Heart left ventricle (tissue), 16 donors: ENCODE measurements around the gene CD209. TPM values are rescaled to one million over a fixed set of nuclear protein-coding genes. Genes with fewer than 3 reads are reported as not detected.
"Not testable (repeated sequence)": the region's sequence is repeated elsewhere in the genome, so short reads cannot be mapped to it uniquely, and the experiment has no call there.

Source experiments
- ATAC-seq, 4 donors: fragments of 200-7000 bp; cut with Tn5 transposase; one replicate each; pipeline ENCODE4 v1.9.1; 2020 to 2022; ENCODE audit warnings: moderate library complexity in 4 of 4, mild to moderate bottlenecking in 3 of 4, moderate number of reproducible peaks in 1 of 4
- DNase-seq, 5 donors: peaks; one replicate each; pipeline ENCODE4 v3.0.0-alpha.2; 2020
- H3K27ac ChIP-seq, 12 donors: fragments of 200-600 bp; sonication (generic) in 4 of 12; one replicate each; pipeline versions ENCODE4 v1.5.0 to v1.8.0; 2016 to 2022; ENCODE audit warnings: mild to moderate bottlenecking in 2 of 12
- H3K27me3 ChIP-seq, 9 donors: fragments of 200-600 bp; sonication (generic) in 2 of 9; one replicate each; pipeline versions ENCODE4 v1.5.1 to v1.8.0; 2016 to 2022; ENCODE audit warnings: mild to moderate bottlenecking in 3 of 9
- H3K36me3 ChIP-seq, 9 donors: fragments of 200-600 bp; sonication (generic) in 2 of 9; one replicate each; pipeline versions ENCODE4 v1.5.0 to v1.8.0; 2018 to 2022; ENCODE audit warnings: mild to moderate bottlenecking in 2 of 9
- H3K4me1 ChIP-seq, 12 donors: fragments of 200-600 bp; sonication (generic) in 4 of 12; one replicate each; pipeline versions ENCODE4 v1.5.0 to v1.8.0; 2016 to 2022; ENCODE audit warnings: mild to moderate bottlenecking in 3 of 12
- H3K4me3 ChIP-seq, 12 donors: fragments of 200-600 bp; sonication (generic) in 4 of 12; one replicate each; pipeline versions ENCODE4 v1.5.0 to v1.8.0; 2017 to 2022; ENCODE audit warnings: mild to moderate bottlenecking in 9 of 12, moderate library complexity in 4 of 12
- H3K9me3 ChIP-seq, 12 donors: fragments of 200-600 bp; sonication (generic) in 4 of 12; one replicate each; pipeline versions ENCODE4 v1.5.0 to v1.8.0; 2016 to 2022; ENCODE audit warnings: mild to moderate bottlenecking in 1 of 12
- POLR2A ChIP-seq, 2 donors: fragments of 450-650 bp; IDR thresholded peaks; one replicate each; pipeline ENCODE4 v1.6.1; 2017; ENCODE audit warnings: antibody characterized with exemption in 2 of 2, mild to moderate bottlenecking in 2 of 2, moderate library complexity in 2 of 2
- WGBS, 4 donors: extraction: QIAGEN DNeasy Blood & Tissue Kit in 2 of 4; methylation state at CpG; one replicate each; pipeline versions ENCODE4 v1.1.5 to v1.1.7; 2013 to 2018; 5-methylcytosine and 5-hydroxymethylcytosine counted together
- intact Hi-C, 10 donors: fragments of 100-400 bp; cut with DNase I; formaldehyde crosslinking; loops; one replicate each; pipeline versions ENCODE4 v1.11.1 to v1.14.2; 2022
- polyA plus RNA-seq, 2 donors: library from polyadenylated mRNA; stranded (reverse); fragments of 200-250 nt; gene quantifications; one replicate each; pipeline ENCODE4 v1.2.3, GENCODE V29; 2013
- total RNA-seq, 9 donors: library from RNA; depleted of rRNA in 2 of 9; stranded (reverse); fragments of >200 nt in 2 of 9; fragmentation: NEBNext Ultra II Directional in 3 of 9; extraction: Animal tissue kit (Norgen Biotek cat#: 25700) in 3 of 9; gene quantifications; one replicate each; pipeline versions ENCODE4 v1.1.0 to v1.2.4, GENCODE V29; 2016 to 2023
- TF ChIP-seq, protein P1 (sequence below), 12 donors: fragments of 200-600 bp; sonication (generic) in 4 of 12; IDR thresholded peaks; one replicate each; pipeline versions ENCODE4 v1.5.0 to v1.8.0; 2018 to 2022; ENCODE audit warnings: antibody characterized with exemption in 12 of 12, mild to moderate bottlenecking in 5 of 12
- donor health status: ischemic (EF 13 %, LVEDD 7.1; RV severe dilation, severe dysfunction).
- donor health status: healthy with polysubstance abuse.
- donor health status: DM: no; HTN: yes; CAD: no.
- donor health status: DM: no; HTN: no; CAD: no.
- donor health status: ischemic (EF 25% LVEDD 6.9; RV normal size, moderate dysfunction).
- donor health status: ischemic (EF 25% LVEDD 5.7; RV mildly dilated, moderate dysfunction).
- donor health status: healthy.
- donor health status: DM: yes; HTN: yes; CAD: no.
- donor health status: ischemic (EF 35%, LVEDD 5.7; RV mildly dilated, moderate dysfunction).
- donor health status: nonischemic (EF 11% LVEDD 7.7; RV severe dilation, severe dysfunction).
- donor health status: DM: yes; HTN: yes; CAD: no.
- donor health status: PGD.
- donor health status: ischemic (EF 29% LVEDD 5.4; RV normal size, mild dysfunction).
- donor health status: nonischemic (EF 23%, LVEDD 6.1; RV moderate dilation, normal function).

CD209 gene
- total and polyA plus RNA-seq, 11 donors, result 0.53 to 56.2 (median 4.4) TPM

DNA sequence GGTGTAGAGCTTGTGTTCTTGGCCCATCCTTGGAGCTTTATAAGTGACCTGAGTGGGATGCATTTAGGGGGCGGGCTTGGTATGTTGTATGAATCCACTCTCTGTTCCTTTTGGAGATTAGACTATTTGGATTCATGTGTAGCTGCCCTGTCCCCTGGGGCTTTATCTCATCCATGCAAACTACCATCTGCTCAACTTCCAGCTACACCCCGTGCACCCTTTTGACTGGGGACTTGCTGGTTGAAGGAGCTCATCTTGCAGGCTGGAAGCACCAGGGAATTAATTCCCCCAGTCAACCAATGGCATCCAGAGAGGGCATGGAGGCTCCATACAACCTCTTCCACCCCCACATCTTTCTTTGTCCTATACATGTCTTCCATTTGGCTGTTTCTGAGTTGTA, 21.8 kb upstream of the CD209 start:
- 58 to 61% (median 59%) methylated on average over 2 of the region's 2 CpGs for WGBS, 4 donors

DNA sequence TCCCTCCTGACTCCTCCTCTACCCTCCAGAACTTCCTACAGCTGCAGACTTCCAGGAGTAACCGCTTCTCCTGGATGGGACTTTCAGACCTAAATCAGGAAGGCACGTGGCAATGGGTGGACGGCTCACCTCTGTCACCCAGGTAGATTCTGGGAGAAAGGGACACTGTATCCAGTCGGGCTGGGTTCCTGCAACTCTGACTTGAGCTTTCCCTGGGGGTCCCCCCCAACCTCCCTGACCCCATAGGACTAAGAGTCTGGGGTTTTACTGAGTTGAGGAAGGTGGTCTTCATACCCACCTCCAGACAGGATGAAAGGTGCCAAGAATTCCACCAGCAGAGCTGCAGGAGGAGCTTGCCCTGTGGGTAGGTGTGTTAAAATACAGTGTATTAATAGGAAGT, 20.2 kb upstream of the CD209 start:
- no peak overlapping the region for H3K27ac ChIP-seq
- TF ChIP-seq, protein P1, sequence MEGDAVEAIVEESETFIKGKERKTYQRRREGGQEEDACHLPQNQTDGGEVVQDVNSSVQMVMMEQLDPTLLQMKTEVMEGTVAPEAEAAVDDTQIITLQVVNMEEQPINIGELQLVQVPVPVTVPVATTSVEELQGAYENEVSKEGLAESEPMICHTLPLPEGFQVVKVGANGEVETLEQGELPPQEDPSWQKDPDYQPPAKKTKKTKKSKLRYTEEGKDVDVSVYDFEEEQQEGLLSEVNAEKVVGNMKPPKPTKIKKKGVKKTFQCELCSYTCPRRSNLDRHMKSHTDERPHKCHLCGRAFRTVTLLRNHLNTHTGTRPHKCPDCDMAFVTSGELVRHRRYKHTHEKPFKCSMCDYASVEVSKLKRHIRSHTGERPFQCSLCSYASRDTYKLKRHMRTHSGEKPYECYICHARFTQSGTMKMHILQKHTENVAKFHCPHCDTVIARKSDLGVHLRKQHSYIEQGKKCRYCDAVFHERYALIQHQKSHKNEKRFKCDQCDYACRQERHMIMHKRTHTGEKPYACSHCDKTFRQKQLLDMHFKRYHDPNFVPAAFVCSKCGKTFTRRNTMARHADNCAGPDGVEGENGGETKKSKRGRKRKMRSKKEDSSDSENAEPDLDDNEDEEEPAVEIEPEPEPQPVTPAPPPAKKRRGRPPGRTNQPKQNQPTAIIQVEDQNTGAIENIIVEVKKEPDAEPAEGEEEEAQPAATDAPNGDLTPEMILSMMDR (IDR thresholded peaks at IDR 0.05), result no peak
- TF ChIP-seq POLR2A (IDR thresholded peaks at IDR 0.05), result no peak
- peaks cover 0 to 6% (median 0%) of the 10 kb centered on the region in 12 donors for H3K4me1 ChIP-seq
- H3K36me3 ChIP-seq, result no peaks in the 10 kb centered on the region
- H3K4me3 ChIP-seq, result no peak overlapping the region
- intact Hi-C loops, result no loop called here
- peaks cover 0 to 21% (median 0%) of the 10 kb centered on the region in 9 donors for H3K27me3 ChIP-seq
- 57 to 75% (median 71%) methylated on average over 4 of the region's 4 CpGs for WGBS, 4 donors
- H3K9me3 ChIP-seq, result no peaks in the 10 kb centered on the region
- DNase-seq (no peak), ATAC-seq (no peak)

More for the DNA sequence above, 21.8 kb upstream of the CD209 start:
- Histone ChIP-seq H3K27ac (no peak overlapping the region), H3K36me3 (no peaks in the 10 kb centered on the region), H3K9me3 (no peaks in the 10 kb centered on the region), H3K27me3 (peaks cover 0 to 35% (median 0%) of the 10 kb centered on the region in 9 donors), H3K4me3 (no peak overlapping the region), H3K4me1 (peaks cover 0 to 19% (median 0%) of the 10 kb centered on the region in 12 donors)
- intact Hi-C loops, result no loop called here
- TF ChIP-seq, protein P1 (IDR thresholded peaks at IDR 0.05), result no peak
- no peak for TF ChIP-seq POLR2A (IDR thresholded peaks at IDR 0.05)
- DNase-seq, result no peak
- no peak for ATAC-seq

DNA sequence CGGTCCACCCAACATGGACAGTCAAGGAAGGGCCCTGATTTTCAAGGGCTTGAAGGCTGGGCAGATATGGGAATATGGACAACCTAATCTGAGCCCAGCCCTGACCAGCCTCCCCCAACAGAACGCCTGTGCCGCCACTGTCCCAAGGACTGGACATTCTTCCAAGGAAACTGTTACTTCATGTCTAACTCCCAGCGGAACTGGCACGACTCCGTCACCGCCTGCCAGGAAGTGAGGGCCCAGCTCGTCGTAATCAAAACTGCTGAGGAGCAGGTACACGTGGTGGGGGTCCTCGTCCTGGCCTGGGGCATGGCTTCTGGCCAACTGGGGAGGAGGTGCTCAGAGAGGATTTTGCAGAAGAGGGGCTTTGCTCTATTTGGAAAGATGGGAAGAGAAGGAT, 19.2 kb upstream of the CD209 start:
- peaks cover 0 to 4% (median 0%) of the 10 kb centered on the region in 12 donors for H3K4me1 ChIP-seq
- intact Hi-C loops, result no loop called here
- ATAC-seq (no peak), DNase-seq (no peak)
- H3K9me3 ChIP-seq, result no peaks in the 10 kb centered on the region
- no peaks in the 10 kb centered on the region for H3K36me3 ChIP-seq
- WGBS, 4 donors, result 54 to 69% (median 62%) methylated on average over 10 to 11 of the region's 11 CpGs
- H3K27me3 ChIP-seq, result peaks cover 0 to 29% (median 0%) of the 10 kb centered on the region in 9 donors
- TF ChIP-seq POLR2A (IDR thresholded peaks at IDR 0.05), result no peak
- TF ChIP-seq, protein P1 (IDR thresholded peaks at IDR 0.05), result no peak
- H3K27ac ChIP-seq, result no peak overlapping the region
- no peak overlapping the region for H3K4me3 ChIP-seq

DNA sequence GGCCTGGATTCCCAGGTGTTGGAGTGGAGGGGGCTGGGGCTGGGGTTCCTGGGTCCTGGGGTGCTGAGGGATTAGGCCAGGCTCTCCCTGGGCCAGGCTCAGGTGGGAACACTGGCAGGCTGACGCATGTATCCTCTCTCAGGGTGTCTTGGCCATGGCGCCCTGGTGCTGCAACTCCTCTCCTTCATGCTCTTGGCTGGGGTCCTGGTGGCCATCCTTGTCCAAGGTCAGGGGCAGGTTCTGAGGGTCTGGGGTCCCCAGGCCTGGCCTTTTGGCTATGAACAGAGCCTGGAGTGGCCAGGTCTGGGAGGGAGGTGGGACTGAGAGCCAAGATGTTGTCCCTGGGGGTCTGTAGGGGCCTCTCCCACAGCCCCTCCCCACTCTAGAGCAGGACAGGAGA, 17.7 kb upstream of the CD209 start:
- H3K9me3 ChIP-seq, DNase-seq, H3K4me3 ChIP-seq, H3K27ac ChIP-seq, intact Hi-C loops, H3K4me1 ChIP-seq, ATAC-seq, H3K36me3 ChIP-seq: not testable (repeated sequence)
- peaks cover 0 to 18% (median 0%) of the 10 kb centered on the region in 9 donors for H3K27me3 ChIP-seq
- 77 to 93% (median 90%) methylated on average over 2 of the region's 2 CpGs for WGBS, 4 donors

DNA sequence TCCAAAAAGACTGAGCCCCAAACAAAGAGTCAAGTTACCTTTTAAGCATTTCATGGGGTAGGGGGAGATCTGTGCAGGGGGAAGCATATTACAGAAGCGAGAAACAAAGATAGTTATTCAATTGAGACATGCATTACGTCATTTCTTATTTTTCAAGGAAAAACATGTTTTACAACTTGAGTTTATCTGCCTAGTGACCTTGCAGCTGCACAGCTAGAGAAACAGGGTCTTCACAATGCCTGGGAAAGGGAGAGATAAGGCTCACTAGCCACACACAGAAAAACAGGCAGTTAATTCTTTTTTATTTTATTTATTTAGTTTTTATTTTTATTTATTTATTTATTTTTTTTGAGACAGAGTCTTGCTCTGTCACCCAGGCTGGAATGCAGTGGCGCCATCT, 16.8 kb upstream of the CD209 start:
- H3K4me3 ChIP-seq, intact Hi-C loops, H3K4me1 ChIP-seq, H3K27ac ChIP-seq, H3K36me3 ChIP-seq, ATAC-seq, DNase-seq: not testable (repeated sequence)
- Histone ChIP-seq H3K27me3 (peaks cover 0 to 18% (median 0%) of the 10 kb centered on the region in 9 donors), H3K9me3 (peaks cover 0 to 11% (median 9%) of the 10 kb centered on the region in 12 donors)
- WGBS, 4 donors, result 46 to 58% (median 53%) methylated on average over 3 of the region's 3 CpGs
